Raji (cell line): ENCODE results near the gene IER2.
A peak's percentile ranks its signal among the peaks of the same experiment; 100 is the strongest.

Experiments
- POLR2A ChIP-seq: IDR thresholded peaks from 2 replicates; pipeline ENCODE4 v1.6.1; 2011; ENCODE audit warnings: low read depth, low read length, control low read depth; ENCODE audit not compliant: insufficient read depth

Gene IER2

GRCh38 chr19:13150931-13151604 is 857 bp downstream of the IER2 start:
- TF ChIP-seq POLR2A, result no peak

DNA sequence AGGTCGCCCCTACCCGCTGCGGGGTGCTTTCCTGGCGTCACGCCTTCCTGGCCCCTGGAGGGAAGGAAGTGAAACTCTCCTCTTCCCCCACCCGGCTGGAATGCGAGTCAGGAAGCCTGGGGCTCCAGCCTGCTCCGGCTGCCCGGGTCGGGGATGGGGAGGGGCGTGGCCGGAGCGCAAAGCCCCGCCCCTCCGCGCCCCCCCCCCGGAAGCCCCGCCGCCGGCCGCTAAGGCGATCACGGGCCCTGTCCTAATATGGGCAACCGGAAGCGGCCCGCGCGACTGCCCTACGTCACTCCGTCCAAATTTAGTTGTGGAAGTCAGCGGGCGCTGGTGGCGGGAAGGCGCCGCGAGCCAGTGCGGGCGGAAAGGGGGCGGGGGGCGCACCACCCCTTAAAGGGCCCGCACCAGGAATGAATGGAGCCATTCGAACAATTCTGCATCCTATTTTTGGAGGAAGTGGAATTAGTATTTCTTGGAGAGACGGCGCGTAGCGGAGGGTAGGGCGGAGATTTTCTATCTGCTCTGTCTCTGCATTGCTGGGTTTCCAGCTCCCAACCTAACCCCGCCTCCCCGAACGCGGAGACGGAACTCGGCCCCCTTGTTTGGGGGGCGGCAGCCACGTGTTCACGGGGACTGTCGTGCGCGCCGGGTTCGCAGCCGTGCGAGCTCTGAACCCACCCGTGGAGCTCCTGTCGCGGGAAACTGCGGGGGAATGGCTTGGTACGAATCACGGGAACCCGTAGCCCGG is 1.6 kb downstream of the IER2 start:
- peak; percentile 66 for TF ChIP-seq POLR2A

DNA sequence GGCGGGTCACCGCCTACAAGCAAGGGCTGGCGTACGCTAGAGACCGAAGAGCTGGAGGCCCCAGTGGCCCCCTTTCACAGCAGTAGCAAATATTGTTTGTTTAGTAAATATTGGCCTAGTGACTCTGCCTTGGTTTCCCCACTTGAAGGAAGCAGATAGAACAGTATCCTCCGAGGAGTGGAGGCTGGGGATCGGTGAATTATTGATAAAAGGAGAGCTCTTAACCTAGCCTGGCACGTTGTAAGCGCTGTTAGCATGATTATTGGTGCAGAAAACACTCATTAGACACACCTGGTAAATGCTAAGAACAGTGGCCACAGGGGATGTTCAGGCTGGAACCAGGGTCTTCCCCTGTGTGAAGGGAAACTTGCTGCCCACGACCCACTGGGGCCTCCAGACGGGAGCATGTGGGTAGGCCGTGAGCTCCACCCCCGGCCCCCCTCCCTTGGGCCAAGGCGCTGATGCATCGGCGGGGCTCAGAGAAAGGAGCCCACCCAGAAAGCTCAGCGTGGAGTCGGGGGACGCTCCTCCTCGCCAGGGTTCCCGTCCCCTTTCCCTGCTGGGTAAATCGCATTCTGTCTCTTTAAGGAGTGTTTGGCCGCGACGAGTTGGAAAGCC is 2.3 kb downstream of the IER2 start:
- TF ChIP-seq POLR2A, result no peak

DNA sequence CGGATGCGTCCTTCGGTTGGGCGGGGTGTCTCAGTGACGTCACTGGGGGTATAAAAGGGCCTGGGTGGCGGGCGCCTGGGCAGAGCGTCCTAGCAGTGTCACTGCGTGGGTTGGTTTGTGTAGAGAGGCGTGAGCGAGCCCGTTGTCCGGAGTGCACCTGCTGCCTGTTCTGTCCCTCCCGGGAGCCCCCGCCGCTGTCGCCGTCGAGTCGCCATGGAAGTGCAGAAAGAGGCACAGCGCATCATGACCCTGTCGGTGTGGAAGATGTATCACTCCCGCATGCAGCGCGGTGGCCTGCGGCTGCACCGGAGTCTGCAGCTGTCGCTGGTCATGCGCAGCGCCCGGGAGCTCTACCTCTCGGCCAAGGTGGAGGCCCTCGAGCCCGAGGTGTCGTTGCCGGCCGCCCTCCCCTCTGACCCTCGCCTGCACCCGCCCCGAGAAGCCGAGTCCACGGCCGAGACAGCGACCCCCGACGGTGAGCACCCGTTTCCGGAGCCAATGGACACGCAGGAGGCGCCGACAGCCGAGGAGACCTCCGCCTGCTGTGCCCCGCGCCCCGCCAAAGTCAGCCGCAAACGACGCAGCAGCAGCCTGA is 2.9 kb downstream of the IER2 start:
- peak; percentile 100 for TF ChIP-seq POLR2A

DNA sequence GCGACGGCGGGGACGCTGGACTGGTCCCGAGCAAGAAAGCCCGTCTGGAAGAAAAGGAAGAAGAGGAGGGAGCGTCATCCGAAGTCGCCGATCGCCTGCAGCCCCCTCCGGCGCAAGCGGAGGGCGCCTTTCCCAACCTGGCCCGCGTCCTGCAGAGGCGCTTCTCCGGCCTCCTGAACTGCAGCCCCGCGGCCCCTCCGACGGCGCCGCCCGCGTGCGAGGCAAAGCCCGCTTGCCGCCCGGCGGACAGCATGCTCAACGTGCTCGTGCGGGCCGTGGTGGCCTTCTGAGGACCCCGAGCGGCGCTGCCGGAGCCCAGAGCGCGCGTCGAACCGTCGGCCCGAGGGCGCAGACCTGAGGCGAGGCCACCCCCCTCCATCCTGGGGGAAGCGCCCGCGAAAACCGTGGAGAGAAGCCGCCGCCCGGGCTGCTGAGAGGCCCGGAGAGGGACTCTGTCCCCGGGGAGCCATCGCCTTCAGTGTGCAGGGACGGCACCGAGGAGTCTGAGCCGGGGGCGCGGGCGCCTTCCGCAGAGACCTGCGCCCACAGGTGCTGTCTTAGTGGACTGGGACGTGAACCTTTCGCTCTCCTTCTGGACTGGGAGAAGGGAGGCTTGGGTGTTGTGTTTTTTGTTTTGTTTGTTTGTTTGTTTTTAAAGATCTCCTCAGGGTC is 3.5 kb downstream of the IER2 start:
- TF ChIP-seq POLR2A, result peak; percentile 4; the same call in 1 of the 2 replicates

- peak; percentile 18; the same call in 1 of the 2 replicates for TF ChIP-seq POLR2A
These were observed 4.1 kb downstream of the IER2 start for GRCh38 chr19:13154241-13154778.

DNA sequence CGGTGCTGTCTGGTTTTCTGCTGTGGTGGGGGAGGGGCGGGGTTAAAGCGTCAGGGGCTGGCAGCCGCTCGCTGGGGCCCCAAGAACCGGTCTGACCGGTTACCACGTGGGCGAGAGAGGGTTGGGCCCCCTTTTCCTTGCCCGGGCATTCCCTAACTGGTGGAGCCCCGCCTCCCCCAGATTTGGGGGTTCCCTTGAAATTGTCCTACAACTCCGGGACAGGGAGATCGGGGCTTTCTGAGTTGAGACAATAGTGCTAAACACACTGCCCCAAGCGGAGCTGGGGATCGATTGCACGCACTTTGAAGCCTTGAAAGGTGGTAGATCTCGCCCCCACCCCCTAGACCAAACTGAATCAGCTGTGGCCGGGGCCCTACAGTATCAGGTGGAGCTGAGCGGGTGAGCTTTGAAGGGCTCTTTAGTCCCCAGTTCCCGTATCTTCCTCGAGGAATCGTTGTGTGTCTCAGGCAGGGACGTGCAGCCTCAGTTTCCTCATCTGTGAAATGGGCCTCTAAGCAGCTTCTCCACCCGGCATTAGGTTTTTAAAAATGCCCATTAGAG is 4.8 kb downstream of the IER2 start:
- no peak; the same call in none of the 2 replicates for TF ChIP-seq POLR2A

- TF ChIP-seq POLR2A, result 0 out of 2 replicates have a peak, but pooled peaks have one; percentile 6
These were observed 5.5 kb downstream of the IER2 start for GRCh38 chr19:13155472-13156359.

- TF ChIP-seq POLR2A, result no peak
These were observed 9.5 kb downstream of the IER2 start for GRCh38 chr19:13159713-13160112.

DNA sequence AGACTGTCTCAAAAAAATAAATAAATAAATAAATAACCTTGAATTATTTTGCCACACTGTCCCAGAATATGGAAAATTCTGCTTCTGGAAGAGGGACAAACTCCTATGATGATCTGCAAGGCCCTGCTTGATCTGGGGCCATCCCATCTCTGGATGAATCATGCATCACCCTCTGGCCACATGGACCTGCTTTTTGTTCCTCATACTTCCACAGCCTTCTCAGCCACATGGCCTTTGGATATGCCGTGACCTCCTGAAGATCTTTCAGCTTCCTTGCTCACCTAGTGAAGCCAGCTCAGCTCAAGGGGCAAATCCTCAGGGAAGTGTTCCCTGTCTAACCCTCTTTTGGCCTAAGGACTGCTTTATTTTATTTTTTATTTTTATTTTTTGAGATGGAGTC is 10.3 kb downstream of the IER2 start:
- no peak for TF ChIP-seq POLR2A

GRCh38 chr19:13162724-13163608 is 12.8 kb downstream of the IER2 start:
- peak; percentile 54; the same call in 1 of the 2 replicates for TF ChIP-seq POLR2A

GRCh38 chr19:13163609-13164342 is 13.6 kb downstream of the IER2 start:
- TF ChIP-seq POLR2A, result no peak
